Retinal pigment epithelial cell (primary cell): ENCODE results near the gene COL27A1.

Source experiments
- DNase-seq: peaks from one replicate; pipeline ENCODE4 v3.0.0-alpha.2; 2010; ENCODE audit warnings: low read depth
- H3K4me3 ChIP-seq: 2 replicates; pipeline ENCODE4 v1.5.1; 2011; ENCODE audit warnings: mild to moderate bottlenecking, low read length, control low read depth, moderate library complexity
- CTCF ChIP-seq: conservative IDR thresholded peaks from 2 replicates; pipeline ENCODE4 v1.5.1; 2011; ENCODE audit warnings: low read depth, low read length, control low read depth, inconsistent platforms

Gene COL27A1

GRCh38 chr9:114183006-114183405, 27.7 kb downstream of the COL27A1 start:
- DNase-seq = no peak
- H3K4me3 ChIP-seq = no peak overlapping the region
- TF ChIP-seq CTCF = no peak

- no peak overlapping the region for H3K4me3 ChIP-seq
- no peak for DNase-seq
- no peak for TF ChIP-seq CTCF
Measured at GRCh38 chr9:114184071-114184470, 28.7 kb downstream of the COL27A1 start.

- TF ChIP-seq CTCF = no peak
- no peak overlapping the region for H3K4me3 ChIP-seq
- no peak for DNase-seq
Measured at GRCh38 chr9:114184866-114185265, 29.5 kb downstream of the COL27A1 start.

GRCh38 chr9:114185570-114186490, 30.5 kb downstream of the COL27A1 start:
- no peak overlapping the region for H3K4me3 ChIP-seq
- DNase-seq = no peak
- no peak for TF ChIP-seq CTCF

- H3K4me3 ChIP-seq = no peak overlapping the region
- no peak for DNase-seq
- TF ChIP-seq CTCF = no peak
Measured at GRCh38 chr9:114186605-114187289, 31.4 kb downstream of the COL27A1 start.

GRCh38 chr9:114187827-114188226, 32.5 kb downstream of the COL27A1 start:
- no peak for TF ChIP-seq CTCF
- no peak overlapping the region for H3K4me3 ChIP-seq
- DNase-seq = no peak
